ENCODE results near the gene TSPY9. TPM values are rescaled to one million over a fixed set of nuclear protein-coding genes. Genes with fewer than 3 reads are reported as not detected.
"Not testable (repeated sequence)": the region's sequence is repeated elsewhere in the genome, so short reads cannot be mapped to it uniquely, and the experiment has no call there.

The TSPY9 gene
- not detected for total RNA-seq

GRCh38 chrY:9486967-9487366 lies at the start of gene TSPY9:
Gene TSPY9, plus strand, starts transcription at chrY:9487267. Its CDS starts 46 bp downstream, at chrY:9487313.
- H3K27me3 ChIP-seq; H3K27ac ChIP-seq; ATAC-seq (ENCODE audit: low FRiP score in 2 of 2); DNase-seq; H3K36me3 ChIP-seq; H3K4me1 ChIP-seq; H3K4me3 ChIP-seq; H3K9me3 ChIP-seq: not testable (repeated sequence)
- WGBS, 2 donors = no CpG with 5 or more reads among the region's 26 CpGs

GRCh38 chrY:9466655-9467054 lies 20.4 kb upstream of the TSPY9 start, which contains the start of gene TSPY1:
Gene TSPY1, plus strand, starts transcription at chrY:9466955. Its CDS starts 46 bp downstream, at chrY:9467001.
- H3K27ac ChIP-seq; H3K4me1 ChIP-seq; DNase-seq; H3K36me3 ChIP-seq; H3K9me3 ChIP-seq; ATAC-seq (ENCODE audit: low FRiP score in 2 of 2); H3K4me3 ChIP-seq; H3K27me3 ChIP-seq: not testable (repeated sequence)
- WGBS, 2 donors = no CpG with 5 or more reads among the region's 25 CpGs

GRCh38 chrY:9504396-9504795 lies 17.3 kb downstream of the TSPY9 start:
- WGBS, 2 donors = no CpG with 5 or more reads among the region's 6 CpGs
- H3K27me3 ChIP-seq; H3K4me1 ChIP-seq; H3K4me3 ChIP-seq; H3K36me3 ChIP-seq; H3K27ac ChIP-seq; DNase-seq; H3K9me3 ChIP-seq; ATAC-seq (ENCODE audit: low FRiP score in 2 of 2): not testable (repeated sequence)

DNA sequence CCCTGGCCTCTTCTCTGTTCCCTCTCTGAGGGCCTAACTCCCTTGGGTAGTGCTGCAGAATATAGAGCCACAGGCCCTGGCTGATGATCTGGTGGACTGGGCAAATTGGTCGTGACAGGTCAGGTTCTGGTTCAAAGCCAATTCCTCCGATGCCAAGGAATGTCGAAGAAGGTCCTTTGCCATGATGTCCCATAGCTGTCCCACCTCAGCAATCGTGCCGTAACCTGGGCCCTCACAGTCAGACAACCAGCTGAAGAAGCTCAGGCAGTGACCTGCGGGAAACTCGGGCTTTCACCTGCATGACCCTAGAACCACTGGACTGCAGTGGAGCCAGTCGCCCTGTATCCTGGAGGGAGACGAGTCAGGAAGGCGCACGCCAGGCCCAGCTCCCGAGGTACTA lies 29.2 kb downstream of the TSPY9 start:
- not testable (repeated sequence) for H3K27me3 ChIP-seq; H3K4me3 ChIP-seq; ATAC-seq (ENCODE audit: low FRiP score in 2 of 2); H3K9me3 ChIP-seq; H3K4me1 ChIP-seq; H3K27ac ChIP-seq; H3K36me3 ChIP-seq; DNase-seq
- no CpG with 5 or more reads among the region's 12 CpGs for WGBS, 2 donors

DNA sequence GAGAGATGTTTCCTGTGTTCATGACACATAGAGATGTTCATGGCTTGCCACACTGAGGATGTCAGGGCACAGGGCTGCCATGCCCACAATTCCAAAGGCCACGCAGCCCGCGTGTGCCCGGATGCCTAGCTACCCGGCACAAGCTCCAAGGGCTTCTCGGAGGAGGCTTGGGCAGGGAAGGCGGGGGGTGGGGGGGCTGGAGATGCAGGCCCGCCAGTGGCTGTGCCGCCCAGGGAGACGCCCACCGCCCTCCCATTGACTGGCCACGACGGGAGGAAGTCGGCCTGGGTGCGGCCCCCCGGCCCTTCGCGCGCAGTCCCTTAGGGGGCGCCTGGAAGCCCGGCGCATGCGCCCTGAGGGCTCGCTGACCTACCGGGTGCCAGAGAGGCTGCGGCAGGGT lies 40.5 kb downstream of the TSPY9 start, which contains the start of gene TSPY10:
Gene TSPY10 (plus strand): TSS at position 301 of the 400 bp plus-strand sequence. CDS start 46 bp downstream, at position 347.
- H3K4me3 ChIP-seq; H3K27ac ChIP-seq; ATAC-seq (ENCODE audit: low FRiP score in 2 of 2); H3K27me3 ChIP-seq; DNase-seq; H3K4me1 ChIP-seq; H3K36me3 ChIP-seq; H3K9me3 ChIP-seq: not testable (repeated sequence)
- WGBS, 2 donors = no CpG with 5 or more reads among the region's 26 CpGs

Other genes with a start within 250 kb of the TSPY9 start
- gene TSPY4, start 149.8 kb upstream of the TSPY9 start, total RNA-seq = not detected
- not detected for gene TSPY8, start 129.5 kb upstream of the TSPY9 start, total RNA-seq
- not detected for gene TSPY3, start 88.8 kb upstream of the TSPY9 start, total RNA-seq
- not detected for gene TSPY1, start 20.3 kb upstream of the TSPY9 start, total RNA-seq
- gene TSPY10, start 40.6 kb downstream of the TSPY9 start, total RNA-seq = not detected

All from upper lobe of left lung (tissue), 6 donors.